Measurements from ENCODE around the gene TNS4.

DNA sequence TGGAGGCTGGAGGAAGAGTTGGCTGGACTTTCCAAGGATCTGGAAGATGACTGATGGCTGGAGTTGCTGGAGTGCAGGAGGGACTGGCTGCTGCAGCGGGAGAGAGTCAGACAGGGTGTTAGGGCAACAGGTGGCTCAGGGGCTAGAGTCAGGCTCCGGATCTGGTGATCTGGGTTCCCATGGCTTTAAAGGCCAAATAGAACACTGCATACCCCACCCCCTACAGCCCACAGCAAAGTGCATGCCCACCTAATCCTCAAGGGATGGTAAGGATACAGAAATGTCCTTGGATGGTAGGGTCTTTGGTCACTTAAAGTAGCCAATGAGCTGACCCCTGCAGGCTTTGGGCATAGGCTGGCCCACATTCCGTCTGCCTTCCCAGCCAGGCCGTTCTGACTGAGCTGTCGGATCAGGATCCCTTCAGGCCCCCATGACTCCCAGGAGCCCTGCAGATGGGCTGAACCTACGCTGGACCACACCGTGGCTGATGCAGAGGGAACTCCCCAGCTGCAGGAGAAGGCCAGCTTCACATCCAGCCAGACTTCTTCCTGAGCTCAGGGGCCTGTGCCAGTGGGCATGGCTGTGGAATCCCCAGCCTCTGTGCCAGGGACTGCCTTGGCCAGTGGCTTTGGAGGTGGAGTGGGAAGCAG is 13.9 kb downstream of the TNS4 start:
- TF ChIP-seq, protein P1, sequence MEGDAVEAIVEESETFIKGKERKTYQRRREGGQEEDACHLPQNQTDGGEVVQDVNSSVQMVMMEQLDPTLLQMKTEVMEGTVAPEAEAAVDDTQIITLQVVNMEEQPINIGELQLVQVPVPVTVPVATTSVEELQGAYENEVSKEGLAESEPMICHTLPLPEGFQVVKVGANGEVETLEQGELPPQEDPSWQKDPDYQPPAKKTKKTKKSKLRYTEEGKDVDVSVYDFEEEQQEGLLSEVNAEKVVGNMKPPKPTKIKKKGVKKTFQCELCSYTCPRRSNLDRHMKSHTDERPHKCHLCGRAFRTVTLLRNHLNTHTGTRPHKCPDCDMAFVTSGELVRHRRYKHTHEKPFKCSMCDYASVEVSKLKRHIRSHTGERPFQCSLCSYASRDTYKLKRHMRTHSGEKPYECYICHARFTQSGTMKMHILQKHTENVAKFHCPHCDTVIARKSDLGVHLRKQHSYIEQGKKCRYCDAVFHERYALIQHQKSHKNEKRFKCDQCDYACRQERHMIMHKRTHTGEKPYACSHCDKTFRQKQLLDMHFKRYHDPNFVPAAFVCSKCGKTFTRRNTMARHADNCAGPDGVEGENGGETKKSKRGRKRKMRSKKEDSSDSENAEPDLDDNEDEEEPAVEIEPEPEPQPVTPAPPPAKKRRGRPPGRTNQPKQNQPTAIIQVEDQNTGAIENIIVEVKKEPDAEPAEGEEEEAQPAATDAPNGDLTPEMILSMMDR (IDR thresholded peaks at IDR 0.05; ENCODE audit: low read length): no peak
- no peak for TF ChIP-seq EZH2 (optimal IDR thresholded peaks at IDR 0.05; ENCODE audit: low read depth, low read length)
